ENCODE measurements around the gene NTMT2. TPM values are rescaled to one million over a fixed set of nuclear protein-coding genes. Genes with fewer than 3 reads are reported as not detected.

NTMT2 gene
- polyA plus RNA-seq, 1 donor from 2014 or later = 0.27 TPM

GRCh38 chr1:170194451-170194850 lies 48.7 kb downstream of the NTMT2 start:
- Histone ChIP-seq H4K20me1 (ENCODE audit: insufficient read depth) (no peaks in the 10 kb centered on the region), H3K9me2 (ENCODE audit: insufficient read depth, low read length) (no peaks in the 10 kb centered on the region), H3K9ac (ENCODE audit: low read length) (no peak overlapping the region), H3K4me2 (ENCODE audit: low read length) (no peak overlapping the region), H3F3A (ENCODE audit: insufficient read depth, low read length, poor library complexity, severe bottlenecking) (no peaks in the 10 kb centered on the region), H3K27ac (ENCODE audit: low read length) (no peak overlapping the region), H3K4me3 (ENCODE audit: low read length) (no peak overlapping the region), H3K9me3 (ENCODE audit: low read length) (peaks cover 6% of the 10 kb centered on the region), H3K79me2 (replicated peaks; ENCODE audit: insufficient read depth, low read length) (no peaks in the 10 kb centered on the region), H3K36me3 (ENCODE audit: insufficient read depth, low read length) (no peaks in the 10 kb centered on the region), H3K27me3 (ENCODE audit: insufficient read depth, low read depth, low read length) (no peaks in the 10 kb centered on the region), H2AFZ (ENCODE audit: low read depth, low read length) (no peak overlapping the region)
- TF ChIP-seq RAD21 (conservative IDR thresholded peaks at IDR 0.05) (no peak), CTCF (IDR thresholded peaks at IDR 0.05; ENCODE audit: poor library complexity, severe bottlenecking) (no peak), EP300 (conservative IDR thresholded peaks at IDR 0.05; ENCODE audit: poor library complexity, severe bottlenecking) (no peak), EZH2 (IDR thresholded peaks at IDR 0.05; ENCODE audit: borderline replicate concordance, insufficient read depth, low read length, poor library complexity, severe bottlenecking) (no peak), SMC3 (conservative IDR thresholded peaks at IDR 0.05; ENCODE audit: poor library complexity) (no peak), TAF1 (IDR thresholded peaks at IDR 0.05; ENCODE audit: low read depth) (no peak), POLR2AphosphoS5 (IDR thresholded peaks at IDR 0.05) (no peak), REST (IDR thresholded peaks at IDR 0.05; ENCODE audit: borderline replicate concordance) (no peak), MXI1 (conservative IDR thresholded peaks at IDR 0.05; ENCODE audit: poor library complexity, severe bottlenecking) (no peak)

- H3K27me3 ChIP-seq (ENCODE audit: insufficient read depth, low read depth, low read length) = no peaks in the 10 kb centered on the region
- H2AFZ ChIP-seq (ENCODE audit: low read depth, low read length) = no peak overlapping the region
- no peaks in the 10 kb centered on the region for H3F3A ChIP-seq (ENCODE audit: insufficient read depth, low read length, poor library complexity, severe bottlenecking)
- H4K20me1 ChIP-seq (ENCODE audit: insufficient read depth) = no peaks in the 10 kb centered on the region
- H3K4me3 ChIP-seq (ENCODE audit: low read length) = no peak overlapping the region
- H3K27ac ChIP-seq (ENCODE audit: low read length) = no peak overlapping the region
- TF ChIP-seq TAF1 (IDR thresholded peaks at IDR 0.05; ENCODE audit: low read depth) = no peak
- TF ChIP-seq RAD21 (conservative IDR thresholded peaks at IDR 0.05) = no peak
- TF ChIP-seq POLR2AphosphoS5 (IDR thresholded peaks at IDR 0.05) = no peak
- no peak for TF ChIP-seq EP300 (conservative IDR thresholded peaks at IDR 0.05; ENCODE audit: poor library complexity, severe bottlenecking)
- TF ChIP-seq SMC3 (conservative IDR thresholded peaks at IDR 0.05; ENCODE audit: poor library complexity) = no peak
- TF ChIP-seq CTCF (IDR thresholded peaks at IDR 0.05; ENCODE audit: poor library complexity, severe bottlenecking) = no peak
- no peak for TF ChIP-seq EZH2 (IDR thresholded peaks at IDR 0.05; ENCODE audit: borderline replicate concordance, insufficient read depth, low read length, poor library complexity, severe bottlenecking)
- no peaks in the 10 kb centered on the region for H3K79me2 ChIP-seq (replicated peaks; ENCODE audit: insufficient read depth, low read length)
- H3K4me2 ChIP-seq (ENCODE audit: low read length) = no peak overlapping the region
- no peak overlapping the region for H3K9ac ChIP-seq (ENCODE audit: low read length)
- no peaks in the 10 kb centered on the region for H3K9me3 ChIP-seq (ENCODE audit: low read length)
- H3K9me2 ChIP-seq (ENCODE audit: insufficient read depth, low read length) = no peaks in the 10 kb centered on the region
- no peaks in the 10 kb centered on the region for H3K36me3 ChIP-seq (ENCODE audit: insufficient read depth, low read length)
These were observed 50.9 kb downstream of the NTMT2 start for GRCh38 chr1:170196490-170197236.
